ENCODE measurements around the gene NPHP4. TPM values are rescaled to one million over a fixed set of nuclear protein-coding genes. Genes with fewer than 3 reads are reported as not detected.

The NPHP4 gene
- total and polyA plus RNA-seq, 4 donors, result 1.7 to 5.6 (median 3.5) TPM

GRCh38 chr1:5873556-5873955, 118.7 kb downstream of the NPHP4 start:
- no peak overlapping the region for H3K27ac ChIP-seq (ENCODE audit: low read depth in 1 of 2, low read length in 2 of 2)
- 93% methylated on average over 7 of the region's 7 CpGs for WGBS
- no peaks in the 10 kb centered on the region for H3K27me3 ChIP-seq (ENCODE audit: control insufficient read depth in 4 of 4, insufficient read depth in 4 of 4, low read length in 3 of 4)
- H3K4me1 ChIP-seq (ENCODE audit: control insufficient read depth in 4 of 4, insufficient read depth in 4 of 4, low read length in 3 of 4), result no peaks in the 10 kb centered on the region
- TF ChIP-seq NR2F2 (IDR thresholded peaks at IDR 0.05) (no peak), REST (IDR thresholded peaks at IDR 0.05) (no peak), ZBTB33 (IDR thresholded peaks at IDR 0.05) (no peak), TAF1 (conservative IDR thresholded peaks at IDR 0.05) (no peak), GABPA (IDR thresholded peaks at IDR 0.05 in 1 of 2, conservative IDR thresholded peaks at IDR 0.05 in 1 of 2) (no peak), SP1 (IDR thresholded peaks at IDR 0.05) (no peak), RXRA (IDR thresholded peaks at IDR 0.05) (no peak), RAD21 (IDR thresholded peaks at IDR 0.05) (no peak), FOXA2 (IDR thresholded peaks at IDR 0.05) (no peak), FOXA1 (IDR thresholded peaks at IDR 0.05) (no peak), HNF4G (IDR thresholded peaks at IDR 0.05) (no peak), HNF4A (conservative IDR thresholded peaks at IDR 0.05) (no peak), YY1 (IDR thresholded peaks at IDR 0.05) (no peak), EGR1 (IDR thresholded peaks at IDR 0.05; ENCODE audit: low read depth in 2 of 2) (no peak), MAX (IDR thresholded peaks at IDR 0.05) (no peak), JUND (IDR thresholded peaks at IDR 0.05) (no peak)
- TF ChIP-seq, protein P1, sequence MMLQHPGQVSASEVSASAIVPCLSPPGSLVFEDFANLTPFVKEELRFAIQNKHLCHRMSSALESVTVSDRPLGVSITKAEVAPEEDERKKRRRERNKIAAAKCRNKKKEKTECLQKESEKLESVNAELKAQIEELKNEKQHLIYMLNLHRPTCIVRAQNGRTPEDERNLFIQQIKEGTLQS (IDR thresholded peaks at IDR 0.05), result no peak
- TF ChIP-seq, protein P2, sequence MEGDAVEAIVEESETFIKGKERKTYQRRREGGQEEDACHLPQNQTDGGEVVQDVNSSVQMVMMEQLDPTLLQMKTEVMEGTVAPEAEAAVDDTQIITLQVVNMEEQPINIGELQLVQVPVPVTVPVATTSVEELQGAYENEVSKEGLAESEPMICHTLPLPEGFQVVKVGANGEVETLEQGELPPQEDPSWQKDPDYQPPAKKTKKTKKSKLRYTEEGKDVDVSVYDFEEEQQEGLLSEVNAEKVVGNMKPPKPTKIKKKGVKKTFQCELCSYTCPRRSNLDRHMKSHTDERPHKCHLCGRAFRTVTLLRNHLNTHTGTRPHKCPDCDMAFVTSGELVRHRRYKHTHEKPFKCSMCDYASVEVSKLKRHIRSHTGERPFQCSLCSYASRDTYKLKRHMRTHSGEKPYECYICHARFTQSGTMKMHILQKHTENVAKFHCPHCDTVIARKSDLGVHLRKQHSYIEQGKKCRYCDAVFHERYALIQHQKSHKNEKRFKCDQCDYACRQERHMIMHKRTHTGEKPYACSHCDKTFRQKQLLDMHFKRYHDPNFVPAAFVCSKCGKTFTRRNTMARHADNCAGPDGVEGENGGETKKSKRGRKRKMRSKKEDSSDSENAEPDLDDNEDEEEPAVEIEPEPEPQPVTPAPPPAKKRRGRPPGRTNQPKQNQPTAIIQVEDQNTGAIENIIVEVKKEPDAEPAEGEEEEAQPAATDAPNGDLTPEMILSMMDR (IDR thresholded peaks at IDR 0.05; ENCODE audit: low read depth, low read length, missing input control), result no peak
- peaks cover 0 to 1% (median 0%) of the 10 kb centered on the region in 4 donors for H3K36me3 ChIP-seq (ENCODE audit: control insufficient read depth in 4 of 4, insufficient read depth in 3 of 4, low read depth in 1 of 4, low read length in 3 of 4)
- no peak overlapping the region for H3K4me3 ChIP-seq (ENCODE audit: low read depth in 1 of 3, low read length in 3 of 3)
- no peak for DNase-seq (ENCODE audit: low spot score)
- no peak overlapping the region for H3K9ac ChIP-seq (ENCODE audit: low read depth in 1 of 2, low read length in 2 of 2)
- no peaks in the 10 kb centered on the region for H3K9me3 ChIP-seq (ENCODE audit: control insufficient read depth in 4 of 4, low read length in 3 of 4)

Data from liver (tissue), 9 donors.